SK-N-SH treated with all-trans-retinoic acid at 6 μM for 48 hours (cell line): ENCODE results near the gene MYOM3.

ENCODE experiments used
- ATAC-seq: fragments of 200-7000 bp; cut with Tn5 transposase; 3 replicates; pipeline ENCODE4 v1.9.1; 2020; ENCODE audit warnings: mild to moderate bottlenecking, moderate library complexity
- ARNTL ChIP-seq: fragments of 450-650 bp; formaldehyde crosslinking; IDR thresholded peaks from 2 replicates; pipeline ENCODE4 v1.5.0; 2020; ENCODE audit warnings: low read depth, mild to moderate bottlenecking, moderate library complexity, borderline replicate concordance
- BACH2 ChIP-seq: fragments of 250-450 bp; sonication (Bioruptor Pico); IDR thresholded peaks from 2 replicates; pipeline ENCODE4 v1.9.0; 2021; ENCODE audit warnings: mild to moderate bottlenecking, borderline replicate concordance
- CSDC2 ChIP-seq: fragments of 250-450 bp; sonication (Bioruptor Pico); IDR thresholded peaks from 2 replicates; pipeline ENCODE4 v1.5.0; 2020; ENCODE audit warnings: mild to moderate bottlenecking, moderate library complexity
- ESRRG ChIP-seq: fragments of 250-450 bp; sonication (Bioruptor Pico); IDR thresholded peaks from 2 replicates; pipeline ENCODE4 v1.6.1; 2021; ENCODE audit warnings: mild to moderate bottlenecking
- GLIS3 ChIP-seq: fragments of 250-450 bp; sonication (Bioruptor Pico); IDR thresholded peaks from 2 replicates; pipeline ENCODE4 v1.5.0; 2020; ENCODE audit warnings: mild to moderate bottlenecking, moderate library complexity
- ISL1 ChIP-seq: fragments of 250-450 bp; sonication (Bioruptor Pico); IDR thresholded peaks from 2 replicates; pipeline ENCODE4 v2.1.2; 2022; ENCODE audit warnings: mild to moderate bottlenecking, moderate library complexity
- OSR1 ChIP-seq: fragments of 250-450 bp; sonication (Bioruptor Pico); IDR thresholded peaks from 2 replicates; pipeline ENCODE4 v1.8.0; 2022; ENCODE audit warnings: moderate library complexity, mild to moderate bottlenecking, inconsistent platforms
- POU6F1 ChIP-seq: fragments of 250-450 bp; sonication (Bioruptor Pico); IDR thresholded peaks from 2 replicates; pipeline ENCODE4 v1.8.0; 2021; ENCODE audit warnings: low read depth, mild to moderate bottlenecking, moderate library complexity, borderline replicate concordance
- PPARA ChIP-seq: fragments of 250-450 bp; sonication (Bioruptor Pico); IDR thresholded peaks from 2 replicates; pipeline ENCODE4 v1.5.0; 2020; ENCODE audit warnings: mild to moderate bottlenecking, borderline replicate concordance
- RARB ChIP-seq: fragments of 250-450 bp; sonication (Bioruptor Pico); IDR thresholded peaks from 2 replicates; pipeline ENCODE4 v1.8.0; 2021; ENCODE audit warnings: mild to moderate bottlenecking, moderate library complexity
- SNAI2 ChIP-seq: fragments of 250-450 bp; sonication (Bioruptor Pico); IDR thresholded peaks from 2 replicates; pipeline ENCODE4 v1.5.0; 2020; ENCODE audit warnings: mild to moderate bottlenecking, moderate library complexity
- TCF4 ChIP-seq: fragments of 250-450 bp; sonication (Bioruptor Pico); IDR thresholded peaks from 2 replicates; pipeline ENCODE4 v1.8.0; 2021; ENCODE audit warnings: mild to moderate bottlenecking, moderate library complexity, borderline replicate concordance
- TOX ChIP-seq: fragments of 250-450 bp; sonication (Bioruptor Pico); IDR thresholded peaks from 2 replicates; pipeline ENCODE4 v1.8.0; 2021; ENCODE audit warnings: mild to moderate bottlenecking, moderate library complexity, borderline replicate concordance
- TSHZ2 ChIP-seq: fragments of 250-450 bp; sonication (Bioruptor Pico); IDR thresholded peaks from 2 replicates; pipeline ENCODE4 v1.5.0; 2020; ENCODE audit warnings: mild to moderate bottlenecking, moderate library complexity
- ZC3H10 ChIP-seq: fragments of 250-450 bp; sonication (Bioruptor Pico); IDR thresholded peaks from 2 replicates; pipeline ENCODE4 v1.5.1; 2021; ENCODE audit warnings: mild to moderate bottlenecking, moderate library complexity
- ZFP3 ChIP-seq: fragments of 250-450 bp; sonication (Bioruptor Pico); IDR thresholded peaks from 2 replicates; pipeline ENCODE4 v1.5.0; 2020; ENCODE audit warnings: mild to moderate bottlenecking, moderate library complexity
- ZFP30 ChIP-seq: fragments of 450-650 bp; formaldehyde crosslinking; IDR thresholded peaks from 2 replicates; pipeline ENCODE4 v1.5.0; 2022; ENCODE audit warnings: mild to moderate bottlenecking, moderate library complexity
- ZNF565 ChIP-seq: fragments of 450-650 bp; formaldehyde crosslinking; conservative IDR thresholded peaks from 2 replicates; pipeline ENCODE4 v1.5.0; 2020; ENCODE audit warnings: low read depth, mild to moderate bottlenecking, moderate library complexity
- ZNF70 ChIP-seq: fragments of 450-650 bp; formaldehyde crosslinking; IDR thresholded peaks from 2 replicates; pipeline ENCODE4 v1.5.0; 2020; ENCODE audit warnings: mild to moderate bottlenecking, moderate library complexity
- ZNF8 ChIP-seq: fragments of 450-650 bp; formaldehyde crosslinking; IDR thresholded peaks from 2 replicates; pipeline ENCODE4 v1.5.0; 2020; ENCODE audit warnings: mild to moderate bottlenecking, moderate library complexity
- TF ChIP-seq, protein P1 (sequence below): fragments of 250-450 bp; sonication (Bioruptor Pico); IDR thresholded peaks from 2 replicates; pipeline ENCODE4 v1.5.1; 2021; ENCODE audit warnings: mild to moderate bottlenecking, moderate library complexity
- TF ChIP-seq, protein P2 (sequence below): fragments of 250-450 bp; sonication (Bioruptor Pico); IDR thresholded peaks from 2 replicates; pipeline ENCODE4 v1.5.1; 2020; ENCODE audit warnings: low read depth, mild to moderate bottlenecking, moderate library complexity

Gene MYOM3

DNA sequence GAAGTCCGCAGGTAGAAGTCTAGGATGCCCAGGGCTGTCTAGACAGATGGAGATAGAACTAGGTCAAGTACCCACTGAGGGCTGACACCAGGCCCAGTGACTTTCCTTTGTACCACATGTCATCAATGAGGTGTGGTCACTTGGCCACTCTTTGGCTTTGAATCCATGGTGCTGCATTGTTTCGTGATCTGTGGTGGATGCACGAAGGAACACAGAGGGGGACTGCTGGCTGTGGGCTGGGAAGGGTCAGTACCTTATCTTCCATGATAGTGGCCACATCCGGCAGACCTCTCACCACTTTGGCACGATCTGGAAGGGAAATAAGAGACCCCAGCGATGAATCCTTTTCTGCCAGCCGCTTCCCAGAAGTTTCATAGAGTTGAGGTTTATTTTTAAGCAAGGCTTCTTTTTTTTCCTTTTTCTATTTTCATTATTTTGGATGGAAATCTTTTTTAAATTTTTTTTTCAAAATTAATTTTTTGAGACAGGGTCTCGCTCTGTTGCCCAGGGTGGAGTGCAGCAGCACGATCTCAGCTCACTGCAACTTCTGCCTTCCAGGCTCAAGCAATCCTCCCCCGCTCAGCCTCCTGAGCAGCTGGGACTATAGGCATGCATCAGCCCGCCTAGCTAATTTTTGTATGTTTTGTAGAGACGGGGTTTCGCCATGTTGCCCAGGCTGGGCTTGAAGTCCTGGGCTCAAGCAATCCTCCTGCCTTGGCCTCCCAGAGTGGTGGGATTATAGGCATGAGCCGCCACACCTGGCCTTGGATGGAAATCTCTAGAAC, 53.1 kb downstream of the MYOM3 start (continued):
- no peak for TF ChIP-seq POU6F1 (CRISPR knock-in tag)
- no peak for TF ChIP-seq OSR1 (CRISPR knock-in tag)

DNA sequence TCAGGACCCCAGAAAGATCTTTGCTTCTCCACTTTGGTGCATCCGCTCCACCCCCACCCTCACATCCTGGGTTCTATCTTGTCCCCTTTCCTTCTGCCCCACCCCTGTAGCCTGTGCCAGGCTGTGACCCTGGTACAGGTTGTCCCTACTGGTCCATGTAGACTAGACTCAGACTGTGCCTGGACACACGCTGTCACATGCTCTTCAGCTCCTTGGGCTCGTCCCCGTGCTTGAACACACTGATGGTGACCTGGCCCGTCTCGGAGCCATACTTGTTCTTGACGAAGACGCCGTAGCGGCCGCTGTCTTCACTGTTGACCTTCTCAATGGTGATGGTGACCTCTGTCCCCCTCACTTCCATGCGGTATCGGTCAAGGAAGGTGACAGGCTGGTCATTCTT, 54.8 kb downstream of the MYOM3 start:
- ATAC-seq, result no peak
- no peak for TF ChIP-seq TOX (CRISPR knock-in tag)
- no peak for TF ChIP-seq ZC3H10
- no peak for TF ChIP-seq ZFP3 (CRISPR knock-in tag)
- TF ChIP-seq ZNF8 (CRISPR knock-in tag), result no peak
- TF ChIP-seq ISL1 (CRISPR knock-in tag), result no peak
- no peak for TF ChIP-seq SNAI2 (CRISPR knock-in tag)
- no peak for TF ChIP-seq PPARA (CRISPR knock-in tag)
- TF ChIP-seq ESRRG, result no peak
- TF ChIP-seq, protein P1, sequence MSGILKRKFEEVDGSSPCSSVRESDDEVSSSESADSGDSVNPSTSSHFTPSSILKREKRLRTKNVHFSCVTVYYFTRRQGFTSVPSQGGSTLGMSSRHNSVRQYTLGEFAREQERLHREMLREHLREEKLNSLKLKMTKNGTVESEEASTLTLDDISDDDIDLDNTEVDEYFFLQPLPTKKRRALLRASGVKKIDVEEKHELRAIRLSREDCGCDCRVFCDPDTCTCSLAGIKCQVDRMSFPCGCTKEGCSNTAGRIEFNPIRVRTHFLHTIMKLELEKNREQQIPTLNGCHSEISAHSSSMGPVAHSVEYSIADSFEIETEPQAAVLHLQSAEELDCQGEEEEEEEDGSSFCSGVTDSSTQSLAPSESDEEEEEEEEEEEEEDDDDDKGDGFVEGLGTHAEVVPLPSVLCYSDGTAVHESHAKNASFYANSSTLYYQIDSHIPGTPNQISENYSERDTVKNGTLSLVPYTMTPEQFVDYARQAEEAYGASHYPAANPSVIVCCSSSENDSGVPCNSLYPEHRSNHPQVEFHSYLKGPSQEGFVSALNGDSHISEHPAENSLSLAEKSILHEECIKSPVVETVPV (CRISPR knock-in tag), result no peak
- TF ChIP-seq CSDC2 (CRISPR knock-in tag), result no peak
- no peak for TF ChIP-seq GLIS3 (CRISPR knock-in tag)
- TF ChIP-seq, protein P2, sequence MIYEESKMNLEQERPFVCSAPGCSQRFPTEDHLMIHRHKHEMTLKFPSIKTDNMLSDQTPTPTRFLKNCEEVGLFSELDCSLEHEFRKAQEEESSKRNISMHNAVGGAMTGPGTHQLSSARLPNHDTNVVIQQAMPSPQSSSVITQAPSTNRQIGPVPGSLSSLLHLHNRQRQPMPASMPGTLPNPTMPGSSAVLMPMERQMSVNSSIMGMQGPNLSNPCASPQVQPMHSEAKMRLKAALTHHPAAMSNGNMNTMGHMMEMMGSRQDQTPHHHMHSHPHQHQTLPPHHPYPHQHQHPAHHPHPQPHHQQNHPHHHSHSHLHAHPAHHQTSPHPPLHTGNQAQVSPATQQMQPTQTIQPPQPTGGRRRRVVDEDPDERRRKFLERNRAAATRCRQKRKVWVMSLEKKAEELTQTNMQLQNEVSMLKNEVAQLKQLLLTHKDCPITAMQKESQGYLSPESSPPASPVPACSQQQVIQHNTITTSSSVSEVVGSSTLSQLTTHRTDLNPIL (CRISPR knock-in tag), result no peak
- TF ChIP-seq, all 23 proteins: peak for 0

DNA sequence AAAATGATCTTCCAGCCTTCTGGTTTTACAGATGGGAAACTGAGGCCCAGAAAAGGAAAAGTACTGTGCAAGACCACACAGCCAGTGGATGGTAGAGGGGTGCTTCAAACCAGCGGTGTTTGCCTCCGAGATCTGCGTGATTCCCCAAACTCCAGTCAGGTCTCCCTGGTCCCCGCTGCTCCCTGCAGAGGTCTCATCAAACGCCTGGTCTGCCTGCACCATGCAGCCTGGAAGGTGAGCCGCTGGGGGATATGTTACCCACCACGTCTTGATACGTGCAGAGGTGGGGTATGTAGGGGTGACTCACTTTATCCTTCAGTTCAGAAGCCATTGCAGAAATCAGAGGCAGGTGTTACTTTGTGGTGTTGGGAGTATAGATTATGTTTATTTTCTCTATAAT, 56.3 kb downstream of the MYOM3 start:
- no peak for ATAC-seq
- TF ChIP-seq PPARA (CRISPR knock-in tag) (no peak), POU6F1 (CRISPR knock-in tag) (no peak), ZNF565 (CRISPR knock-in tag) (no peak), ZC3H10 (no peak), SNAI2 (CRISPR knock-in tag) (no peak), OSR1 (CRISPR knock-in tag) (no peak), TSHZ2 (CRISPR knock-in tag) (no peak), TOX (CRISPR knock-in tag) (no peak), BACH2 (no peak)

GRCh38 chr1:24052220-24052619, 59.7 kb downstream of the MYOM3 start:
- ATAC-seq, result peak; percentile 65; the same call in 2 of the 3 replicates
- TF ChIP-seq ISL1 (CRISPR knock-in tag) (no peak), BACH2 (no peak), ZNF70 (CRISPR knock-in tag) (no peak), POU6F1 (CRISPR knock-in tag) (no peak), SNAI2 (CRISPR knock-in tag) (no peak), CSDC2 (CRISPR knock-in tag) (no peak), ARNTL (CRISPR knock-in tag) (no peak), ZC3H10 (no peak), RARB (CRISPR knock-in tag) (no peak), ZNF565 (CRISPR knock-in tag) (no peak), ZFP30 (no peak), ZNF8 (CRISPR knock-in tag) (no peak), ZFP3 (CRISPR knock-in tag) (no peak), TCF4 (CRISPR knock-in tag) (no peak)
